AG04450 (cell line): ENCODE results near the gene NDUFC2. TPM values are rescaled to one million over a fixed set of nuclear protein-coding genes. Genes with fewer than 3 reads are reported as not detected.
"Not testable (repeated sequence)": the region's sequence is repeated elsewhere in the genome, so short reads cannot be mapped to it uniquely, and the experiment has no call there.

Experiments
- CTCF ChIA-PET: fragments of 300-600, 350-600 bp; formaldehyde crosslinking; extraction: SDS; loops from one replicate; lab custom pipeline; 2022; ENCODE audit warnings: antibody characterized with exemption, inconsistent platforms; lab: Charles Lee
- POLR2A ChIA-PET: fragments of 350-600 bp; formaldehyde crosslinking; extraction: SDS; loops from one replicate; lab custom pipeline; 2021; ENCODE audit warnings: antibody characterized with exemption, inconsistent platforms; lab: Yijun Ruan, JAX
- DNase-seq: peaks from one replicate; pipeline ENCODE4 v3.0.0-alpha.2; 2011; ENCODE audit warnings: low read depth, low spot score
- H3K27ac ChIP-seq: one replicate; pipeline ENCODE4 v1.5.1; 2012; ENCODE audit warnings: low read depth, low read length, control low read depth
- H3K27me3 ChIP-seq: one replicate; pipeline ENCODE4 v1.6.0; 2012; ENCODE audit warnings: low read length; ENCODE audit not compliant: control insufficient read depth, insufficient read depth
- H3K4me3 ChIP-seq: 2 replicates; pipeline ENCODE4 v1.5.1; 2011; ENCODE audit warnings: mild to moderate bottlenecking, low read depth, low read length, control low read depth
- H3K9me3 ChIP-seq: 2 replicates; pipeline ENCODE4 v1.5.1; 2012; ENCODE audit warnings: low read length; ENCODE audit not compliant: control insufficient read depth, insufficient read depth
- CTCF ChIP-seq: IDR thresholded peaks from 2 replicates; pipeline ENCODE4 v1.5.1; 2011; ENCODE audit warnings: low read depth, low read length, control low read depth, inconsistent platforms
- polyA plus RNA-seq: library from polyadenylated mRNA; depleted of rRNA; stranded (reverse); fragments of >200 nt; gene quantifications from 2 replicates; pipeline ENCODE4 v1.2.3, GENCODE V29; 2011

Gene NDUFC2
- polyA plus RNA-seq, 1 experiment: 128 TPM

DNA sequence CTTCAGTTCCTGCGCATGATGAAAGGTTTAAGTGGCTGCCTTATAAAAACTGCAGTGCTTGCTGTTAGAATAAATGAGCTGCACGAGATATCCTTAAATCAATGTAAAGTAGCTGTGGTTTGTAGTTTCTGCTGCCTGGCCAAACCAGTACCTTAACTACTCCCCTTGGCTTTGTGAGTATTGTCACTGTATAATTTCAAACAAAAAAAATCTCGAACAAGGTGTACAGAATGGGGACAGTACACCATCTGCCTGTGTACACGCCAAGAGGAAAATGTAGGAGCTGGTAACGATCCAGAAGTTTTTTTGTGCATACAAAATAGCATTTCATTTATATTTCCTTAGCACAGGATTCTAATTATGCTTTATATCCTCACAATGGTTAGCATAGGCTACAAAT lies 20.6 kb upstream of the NDUFC2 start:
- ChIA-PET CTCF (no interaction called here), POLR2A (no interaction called here)
- Histone ChIP-seq H3K27me3 (no peaks in the 10 kb centered on the region), H3K9me3 (no peaks in the 10 kb centered on the region), H3K4me3 (no peak overlapping the region), H3K27ac (no peak overlapping the region)
- DNase-seq: no peak
- TF ChIP-seq CTCF: no peak

DNA sequence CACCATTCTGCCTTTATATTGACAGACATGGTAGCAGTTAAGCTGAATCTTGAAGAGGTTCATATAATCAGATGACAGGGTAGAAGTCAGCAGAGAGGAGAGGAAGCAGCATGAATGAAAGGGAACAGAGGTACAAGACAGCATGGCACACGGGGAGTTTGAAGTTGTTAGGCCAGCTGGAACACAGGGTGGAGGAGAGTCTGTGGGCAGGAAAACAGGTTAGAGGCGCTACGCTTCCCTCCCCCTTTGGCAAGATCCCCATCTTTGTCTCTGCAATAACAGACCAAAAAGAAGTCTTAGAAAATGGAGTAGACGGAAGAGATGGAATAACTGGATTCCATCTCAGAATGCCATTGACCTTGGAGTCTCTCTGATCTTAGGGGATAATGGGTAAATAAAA lies 20.0 kb upstream of the NDUFC2 start:
- H3K4me3 ChIP-seq: no peak overlapping the region
- no peaks in the 10 kb centered on the region for H3K9me3 ChIP-seq
- no peaks in the 10 kb centered on the region for H3K27me3 ChIP-seq
- ChIA-PET CTCF (no interaction called here), POLR2A (no interaction called here)
- no peak for TF ChIP-seq CTCF
- no peak for DNase-seq
- H3K27ac ChIP-seq: no peak overlapping the region

DNA sequence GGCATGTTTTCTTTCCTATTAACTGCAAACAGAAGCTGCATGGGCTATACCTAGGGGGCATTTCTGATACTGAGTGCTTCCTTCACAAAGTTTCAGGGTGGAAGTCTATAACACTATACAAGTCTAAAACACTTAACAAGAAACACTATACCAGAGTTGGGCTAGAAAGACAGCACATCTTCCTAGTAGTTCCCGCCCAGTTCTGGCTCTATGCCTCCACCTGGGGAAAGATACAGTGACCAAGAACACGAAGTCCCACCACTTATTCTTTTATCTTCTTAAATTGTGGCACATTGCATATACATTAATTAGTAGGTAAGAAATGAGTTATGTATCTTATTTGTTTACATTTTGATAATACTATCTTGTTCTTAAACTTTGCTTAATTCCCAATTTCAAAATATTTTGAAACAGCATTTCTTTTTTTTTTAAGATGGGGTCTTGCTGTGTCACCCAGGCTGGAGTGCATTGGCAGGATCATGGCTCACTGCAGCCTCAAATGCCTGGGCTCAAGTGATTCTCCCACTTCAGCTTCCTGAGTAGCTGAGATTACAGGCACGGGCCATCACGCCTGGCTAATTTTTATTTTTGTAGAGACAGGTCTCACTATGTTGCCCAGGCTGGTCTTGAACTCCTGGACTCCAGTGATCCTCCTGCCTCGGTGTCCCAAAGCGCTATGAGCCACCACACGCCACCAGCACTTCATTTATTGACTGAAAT lies 18.2 kb upstream of the NDUFC2 start:
- Histone ChIP-seq H3K4me3 (no peak overlapping the region), H3K9me3 (no peaks in the 10 kb centered on the region), H3K27me3 (no peaks in the 10 kb centered on the region), H3K27ac (no peak overlapping the region)
- DNase-seq: no peak
- ChIA-PET POLR2A (no interaction called here), CTCF (interaction anchor here (0.8 kb wide), 1 partner anchor 467 kb away, joined by 3 read pairs; no protein-coding TSS in a partner anchor)
- no peak for TF ChIP-seq CTCF

DNA sequence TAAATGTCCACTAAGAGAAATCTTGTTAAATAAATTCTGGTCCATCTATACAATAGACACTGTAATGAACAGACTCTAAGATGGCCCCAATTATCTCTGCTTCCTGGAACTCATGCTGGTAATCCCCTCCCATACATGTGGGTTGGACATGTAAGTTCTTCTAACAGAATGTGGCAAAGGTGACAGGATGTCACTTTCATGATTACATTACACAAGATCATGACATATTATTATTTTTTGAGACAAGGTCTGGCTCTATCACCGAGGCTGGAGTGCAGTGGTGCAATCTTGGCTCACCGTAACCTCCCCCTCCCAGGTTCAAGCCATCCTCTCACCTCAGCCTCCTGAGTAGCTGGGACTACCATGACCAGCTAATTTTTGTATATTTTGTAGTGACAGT lies 14.6 kb upstream of the NDUFC2 start:
- POLR2A ChIA-PET: no interaction called here
- no peak overlapping the region for H3K27ac ChIP-seq
- no peaks in the 10 kb centered on the region for H3K9me3 ChIP-seq
- no peak for DNase-seq
- no peak overlapping the region for H3K4me3 ChIP-seq
- CTCF ChIA-PET: no interaction called here
- H3K27me3 ChIP-seq: no peaks in the 10 kb centered on the region
- TF ChIP-seq CTCF: no peak

GRCh38 chr11:78086521-78087074 lies 6.9 kb upstream of the NDUFC2 start:
- H3K9me3 ChIP-seq, H3K27me3 ChIP-seq, POLR2A ChIA-PET, CTCF ChIA-PET, H3K27ac ChIP-seq, DNase-seq, H3K4me3 ChIP-seq: not testable (repeated sequence)
